HG03159 (cell line): Measurements from ENCODE around the gene FERMT3.

ENCODE experiments used
- ATAC-seq: cut with Tn5 transposase; IDR thresholded peaks from one replicate; pipeline ENCODE4 v1.9.1; 2021; ENCODE audit warnings: mild to moderate bottlenecking, moderate library complexity; ENCODE audit not compliant: unreplicated experiment

FERMT3 gene

DNA sequence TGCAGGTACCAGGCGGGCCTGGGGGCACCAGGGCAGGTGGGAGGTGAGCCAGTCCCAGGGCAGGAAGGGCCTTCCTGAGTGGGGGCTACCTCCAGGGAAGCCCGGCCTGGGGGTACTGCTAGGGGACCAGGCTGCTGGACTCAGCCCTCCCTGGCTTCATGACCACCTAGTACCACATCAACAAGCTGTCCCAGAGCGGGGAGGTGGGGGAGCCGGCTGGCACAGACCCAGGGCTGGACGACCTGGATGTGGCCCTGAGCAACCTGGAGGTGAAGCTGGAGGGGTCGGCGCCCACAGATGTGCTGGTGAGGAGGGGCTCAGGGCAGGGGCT, 12.8 kb downstream of the FERMT3 start:
- ATAC-seq: no peak

DNA sequence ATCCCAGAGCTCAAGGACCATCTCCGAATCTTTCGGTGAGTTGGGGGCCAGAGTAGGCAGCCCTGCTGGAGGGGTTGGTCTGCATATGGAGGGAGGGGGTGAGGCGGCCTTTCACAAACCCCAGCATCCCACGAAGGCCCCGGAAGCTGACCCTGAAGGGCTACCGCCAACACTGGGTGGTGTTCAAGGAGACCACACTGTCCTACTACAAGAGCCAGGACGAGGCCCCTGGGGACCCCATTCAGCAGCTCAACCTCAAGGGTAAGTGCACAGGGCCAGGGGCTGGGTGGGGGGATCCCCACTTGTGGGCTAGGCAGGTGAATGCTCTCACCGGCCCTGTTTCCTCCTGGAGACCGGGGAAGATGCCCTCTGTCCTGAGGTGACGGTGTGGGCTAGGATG, 13.2 kb downstream of the FERMT3 start:
- ATAC-seq: no peak

DNA sequence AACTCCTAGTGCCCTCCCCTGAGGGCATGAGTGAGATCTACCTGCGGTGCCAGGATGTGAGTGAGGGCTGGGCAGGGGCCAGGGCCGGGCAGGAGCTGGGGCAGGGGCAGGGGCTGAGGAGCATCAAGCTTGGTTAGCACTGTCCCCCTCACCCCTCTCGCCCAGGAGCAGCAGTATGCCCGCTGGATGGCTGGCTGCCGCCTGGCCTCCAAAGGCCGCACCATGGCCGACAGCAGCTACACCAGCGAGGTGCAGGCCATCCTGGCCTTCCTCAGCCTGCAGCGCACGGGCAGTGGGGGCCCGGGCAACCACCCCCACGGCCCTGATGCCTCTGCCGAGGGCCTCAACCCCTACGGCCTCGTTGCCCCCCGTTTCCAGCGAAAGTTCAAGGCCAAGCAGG, 13.8 kb downstream of the FERMT3 start:
- no peak for ATAC-seq

GRCh38 chr11:64220798-64221197, 14.3 kb downstream of the FERMT3 start:
- ATAC-seq: no peak

- no peak for ATAC-seq
Measured at GRCh38 chr11:64222651-64223000, 16.1 kb downstream of the FERMT3 start.

GRCh38 chr11:64223001-64223651, 16.6 kb downstream of the FERMT3 start:
- no peak for ATAC-seq

DNA sequence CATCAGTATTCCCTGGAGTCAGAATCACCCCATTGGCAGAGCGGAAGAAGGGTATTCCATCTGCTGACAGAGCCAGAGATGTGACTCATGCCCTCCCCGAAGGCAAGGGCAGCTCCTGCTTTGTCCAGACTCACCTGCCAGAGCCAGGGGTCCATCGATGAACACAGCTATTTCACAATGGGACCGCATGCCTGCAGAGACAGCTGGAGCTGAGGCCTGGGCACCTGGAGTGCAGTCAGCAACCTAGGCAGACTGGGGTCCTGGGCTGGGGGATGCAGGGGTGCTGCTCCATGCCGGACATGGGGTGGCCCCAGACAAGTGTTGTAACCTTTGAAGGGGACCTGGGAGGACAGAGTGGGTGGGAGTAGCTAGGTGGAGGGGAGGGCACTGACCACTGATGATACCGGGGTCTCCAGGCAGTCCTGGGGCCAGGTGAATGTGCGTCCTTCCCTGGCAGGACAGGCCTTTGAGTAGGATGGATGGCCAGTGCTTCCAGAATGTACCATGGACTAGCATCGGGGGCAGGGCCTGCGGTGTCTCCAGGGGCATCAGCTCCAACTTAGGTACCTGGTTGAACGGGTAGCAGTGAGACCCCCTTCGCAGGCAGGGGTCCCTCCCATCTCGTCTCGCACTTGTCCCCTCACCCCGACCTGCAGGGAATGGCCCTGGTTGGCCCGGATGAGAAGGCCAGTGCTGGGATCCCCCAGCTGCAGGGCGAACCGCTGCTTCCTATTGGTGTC, 17.8 kb downstream of the FERMT3 start:
- ATAC-seq: no peak

GRCh38 chr11:64224891-64225607, 18.5 kb downstream of the FERMT3 start:
- no peak for ATAC-seq

- peak; percentile 51 for ATAC-seq
Measured at GRCh38 chr11:64225608-64226506, 19.3 kb downstream of the FERMT3 start, which contains the start of the genes NUDT22 and TRPT1. Gene NUDT22 (plus strand): TSS chr11:64226274. CDS start chr11:64226653, 379 bp downstream. Gene TRPT1 (minus strand): TSS chr11:64226186. CDS start chr11:64225860, 326 bp downstream.

DNA sequence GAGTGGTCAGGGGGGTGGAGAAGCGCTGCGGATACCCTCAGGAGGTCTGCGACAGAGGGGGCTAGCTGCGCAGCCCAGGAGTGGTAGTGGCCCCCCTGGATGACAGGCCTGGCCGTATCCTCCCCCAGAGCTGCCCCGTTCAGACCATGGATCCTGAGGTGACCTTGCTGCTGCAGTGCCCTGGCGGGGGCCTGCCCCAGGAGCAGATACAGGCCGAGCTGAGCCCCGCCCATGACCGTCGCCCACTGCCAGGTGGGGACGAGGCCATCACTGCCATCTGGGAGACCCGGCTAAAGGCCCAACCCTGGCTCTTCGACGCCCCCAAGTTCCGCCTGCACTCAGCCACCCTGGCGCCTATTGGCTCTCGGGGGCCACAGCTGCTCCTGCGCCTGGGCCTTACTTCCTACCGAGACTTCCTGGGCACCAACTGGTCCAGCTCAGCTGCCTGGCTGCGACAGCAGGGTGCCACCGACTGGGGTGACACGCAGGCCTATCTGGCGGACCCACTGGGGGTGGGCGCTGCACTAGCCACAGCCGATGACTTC, 20.1 kb downstream of the FERMT3 start:
- peak; percentile 29 for ATAC-seq

DNA sequence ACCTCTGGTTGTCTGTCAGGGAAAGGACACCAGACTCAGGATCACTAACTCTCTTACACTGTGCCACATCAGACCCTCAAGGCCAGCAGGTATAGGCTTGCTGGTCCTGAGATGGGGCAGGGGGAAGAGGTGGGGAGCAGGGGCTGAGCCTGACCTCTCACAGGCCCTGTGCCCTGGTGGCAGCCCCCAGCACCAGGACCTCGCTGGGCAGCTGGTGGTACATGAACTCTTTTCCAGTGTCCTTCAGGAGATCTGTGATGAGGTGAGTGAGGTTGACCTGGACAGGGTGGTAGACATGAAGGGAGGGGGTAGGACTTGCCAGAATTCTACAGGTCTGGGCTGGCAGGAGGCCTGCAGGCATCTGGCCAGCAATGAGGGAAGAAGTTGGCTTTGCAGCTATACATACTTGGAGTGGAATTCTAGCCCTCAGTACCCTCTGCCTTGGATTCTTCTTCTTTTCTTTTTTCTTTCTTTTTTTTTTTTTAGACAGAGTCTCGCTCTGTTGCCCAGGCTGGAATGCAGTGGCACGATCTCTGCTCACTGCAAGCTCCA, 21.0 kb downstream of the FERMT3 start:
- no peak for ATAC-seq

GRCh38 chr11:64229090-64229743, 22.7 kb downstream of the FERMT3 start:
- ATAC-seq: no peak

- no peak for ATAC-seq
Measured at GRCh38 chr11:64229744-64230170, 23.2 kb downstream of the FERMT3 start.

DNA sequence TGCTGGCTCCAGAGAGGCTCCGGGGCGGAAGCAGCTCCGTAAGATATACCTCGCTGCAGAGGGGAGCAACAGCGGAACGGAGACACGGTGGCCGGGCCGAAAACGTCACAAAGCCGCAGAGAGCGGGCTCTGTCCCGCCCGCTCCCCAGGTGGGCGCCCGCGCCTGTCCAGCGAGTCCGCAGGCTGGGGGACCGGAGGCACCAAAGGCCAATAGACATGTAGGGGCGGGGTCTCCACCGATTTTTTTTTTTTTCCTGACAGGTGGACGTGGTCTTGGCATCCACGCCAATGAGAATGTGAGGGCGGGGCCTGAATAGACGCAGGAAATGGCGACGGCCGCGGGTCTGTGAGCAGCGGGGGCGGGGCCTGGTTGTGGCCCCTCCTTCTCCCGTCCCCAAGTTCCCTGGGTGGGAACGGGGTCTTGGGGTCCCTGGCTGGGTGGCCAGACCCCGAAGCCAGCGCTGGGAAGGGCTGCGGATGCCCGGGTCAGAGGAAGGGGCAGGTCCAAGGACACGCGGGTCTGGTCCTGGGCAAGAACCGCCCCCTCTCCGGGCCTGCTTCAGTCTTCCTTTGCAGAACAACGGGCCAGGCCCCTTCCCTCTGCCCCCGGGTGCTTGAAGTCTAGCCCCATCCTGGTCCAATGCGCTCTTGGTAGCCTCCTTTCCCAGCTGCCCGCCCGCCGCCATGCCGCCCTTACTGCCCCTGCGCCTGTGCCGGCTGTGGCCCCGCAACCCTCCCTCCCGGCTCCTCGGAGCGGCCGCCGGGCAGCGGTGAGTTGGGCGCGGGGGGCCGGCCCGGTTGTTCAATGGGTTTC, 23.9 kb downstream of the FERMT3 start, which contains the start of gene DNAJC4:
DNAJC4 (plus strand) TSS at position 378 of the 814 bp plus-strand sequence; CDS start at position 685, 307 bp downstream.
- peak; percentile 33 for ATAC-seq

GRCh38 chr11:64230985-64231365, 24.5 kb downstream of the FERMT3 start:
- ATAC-seq: no peak

DNA sequence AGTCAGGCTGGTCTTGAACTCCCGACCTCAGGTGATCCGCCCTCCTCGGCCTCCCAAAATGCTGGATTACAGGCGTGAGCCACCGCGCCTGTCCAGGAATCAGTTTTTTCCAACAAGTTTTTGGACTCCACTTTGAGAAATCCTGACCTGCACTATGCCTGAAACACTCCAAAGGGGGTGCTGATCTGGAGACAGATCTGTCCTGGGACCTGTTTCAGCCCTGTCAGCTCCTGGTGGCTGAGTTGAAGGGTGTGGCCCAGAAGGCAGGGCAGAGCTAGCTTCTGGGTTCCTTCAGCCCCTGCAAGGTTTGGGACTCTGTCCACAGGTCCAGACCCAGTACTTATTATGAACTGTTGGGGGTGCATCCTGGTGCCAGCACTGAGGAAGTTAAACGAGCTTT, 25.0 kb downstream of the FERMT3 start:
- ATAC-seq: no peak

DNA sequence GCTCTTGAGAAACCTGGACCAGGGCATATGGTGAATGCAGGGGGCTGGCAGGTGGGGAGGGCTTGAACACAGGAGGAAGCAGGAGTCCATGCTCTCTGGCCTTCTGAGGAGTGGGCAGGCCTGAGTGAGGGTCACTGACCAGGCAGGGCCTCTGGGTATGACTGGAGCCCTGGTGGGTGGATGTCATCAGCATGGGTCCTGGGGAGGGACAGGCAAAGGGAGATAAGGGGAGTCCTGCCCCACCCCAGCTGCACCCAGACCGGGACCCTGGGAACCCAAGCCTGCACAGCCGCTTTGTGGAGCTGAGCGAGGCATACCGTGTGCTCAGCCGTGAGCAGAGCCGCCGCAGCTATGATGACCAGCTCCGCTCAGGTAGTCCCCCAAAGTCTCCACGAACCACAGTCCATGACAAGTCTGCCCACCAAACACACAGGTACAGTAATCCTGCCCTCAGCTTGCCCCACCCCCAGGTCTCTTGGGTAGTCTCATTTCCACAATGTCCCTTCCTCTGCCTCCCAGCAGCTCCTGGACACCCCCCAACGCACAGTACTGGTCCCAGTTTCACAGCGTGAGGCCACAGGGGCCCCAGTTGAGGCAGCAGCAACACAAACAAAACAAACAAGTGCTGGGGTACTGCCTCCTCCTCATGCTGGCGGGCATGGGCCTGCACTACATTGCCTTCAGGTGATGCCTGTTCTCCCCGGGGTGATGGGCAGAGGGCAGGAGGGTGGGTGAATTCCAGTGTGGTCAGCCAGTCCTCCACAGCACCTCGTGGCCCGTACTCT, 25.9 kb downstream of the FERMT3 start:
- no peak for ATAC-seq

DNA sequence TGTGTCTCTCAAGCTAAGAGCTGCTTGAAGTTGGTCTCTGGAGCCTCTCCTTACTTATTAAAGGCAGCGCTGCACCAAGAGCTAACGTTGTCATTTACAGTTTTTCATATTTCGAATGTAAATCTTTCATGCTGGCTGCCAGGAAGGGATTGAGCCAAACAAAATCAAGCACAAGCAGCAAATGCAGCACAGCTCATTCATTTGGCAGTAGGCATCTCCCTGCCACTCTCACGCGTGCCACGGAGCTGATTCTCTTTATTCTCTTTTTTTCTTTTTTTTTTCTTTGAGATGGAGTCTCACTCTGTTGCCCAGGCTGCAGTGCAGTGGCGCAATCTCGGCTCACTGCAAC, 26.4 kb downstream of the FERMT3 start:
- ATAC-seq: no peak
